Measurements from ENCODE around the gene MYO1E.
"Not testable (repeated sequence)": the region's sequence is repeated elsewhere in the genome, so short reads cannot be mapped to it uniquely, and the experiment has no call there.

The MYO1E gene

GRCh38 chr15:59387196-59387878 lies 14.7 kb upstream of the MYO1E start:
- not testable (repeated sequence) for DNase-seq (ENCODE audit: low spot score)

GRCh38 chr15:59385171-59385570 lies 12.5 kb upstream of the MYO1E start:
- no peak for DNase-seq (ENCODE audit: low spot score)

- no peak for DNase-seq (ENCODE audit: low spot score)
These were observed 11.8 kb upstream of the MYO1E start for GRCh38 chr15:59384507-59384906.

- DNase-seq (ENCODE audit: low spot score) = no peak
These were observed 8.4 kb upstream of the MYO1E start for GRCh38 chr15:59380902-59381610.

- DNase-seq (ENCODE audit: low spot score) = no peak
These were observed 6.9 kb upstream of the MYO1E start for GRCh38 chr15:59379531-59379930.

- no peak for DNase-seq (ENCODE audit: low spot score)
These were observed 6.2 kb upstream of the MYO1E start for GRCh38 chr15:59378855-59379254.

GRCh38 chr15:59377924-59378323 lies 5.3 kb upstream of the MYO1E start:
- DNase-seq (ENCODE audit: low spot score) = no peak

GRCh38 chr15:59376733-59377132 lies 4.1 kb upstream of the MYO1E start:
- DNase-seq (ENCODE audit: low spot score) = no peak

- DNase-seq (ENCODE audit: low spot score) = no peak
These were observed 544 bp upstream of the MYO1E start for GRCh38 chr15:59373215-59373614.

- DNase-seq (ENCODE audit: low spot score) = peak; percentile 78
These were observed 966 bp downstream of the MYO1E start for GRCh38 chr15:59371458-59372351.

- no peak for DNase-seq (ENCODE audit: low spot score)
These were observed 3.1 kb downstream of the MYO1E start for GRCh38 chr15:59369597-59369996.

- DNase-seq (ENCODE audit: low spot score) = no peak
These were observed 5.6 kb downstream of the MYO1E start for GRCh38 chr15:59367022-59367451.

GRCh38 chr15:59366333-59367021 lies 6.2 kb downstream of the MYO1E start:
- DNase-seq (ENCODE audit: low spot score) = no peak

GRCh38 chr15:59364248-59364647 lies 8.4 kb downstream of the MYO1E start:
- no peak for DNase-seq (ENCODE audit: low spot score)

- DNase-seq (ENCODE audit: low spot score) = no peak
These were observed 10.3 kb downstream of the MYO1E start for GRCh38 chr15:59362331-59362730.

GRCh38 chr15:59360896-59361295 lies 11.8 kb downstream of the MYO1E start:
- DNase-seq (ENCODE audit: low spot score) = no peak

GRCh38 chr15:59360305-59360704 lies 12.4 kb downstream of the MYO1E start:
- no peak for DNase-seq (ENCODE audit: low spot score)

GRCh38 chr15:59355730-59356129 lies 16.9 kb downstream of the MYO1E start:
- DNase-seq (ENCODE audit: low spot score) = no peak

- no peak for DNase-seq (ENCODE audit: low spot score)
These were observed 18.1 kb downstream of the MYO1E start for GRCh38 chr15:59354417-59355031.

GRCh38 chr15:59353994-59354416 lies 18.7 kb downstream of the MYO1E start:
- DNase-seq (ENCODE audit: low spot score) = no peak

GRCh38 chr15:59352683-59353082 lies 20.0 kb downstream of the MYO1E start:
- no peak for DNase-seq (ENCODE audit: low spot score)

- peak; percentile 48 for DNase-seq (ENCODE audit: low spot score)
These were observed 20.5 kb downstream of the MYO1E start for GRCh38 chr15:59352189-59352588.

All from germinal center (tissue), 1 donor.